ENCODE measurements around the gene OR51B6. TPM values are rescaled to one million over a fixed set of nuclear protein-coding genes. Genes with fewer than 3 reads are reported as not detected.
"Not testable (repeated sequence)": the region's sequence is repeated elsewhere in the genome, so short reads cannot be mapped to it uniquely, and the experiment has no call there.

The OR51B6 gene
- total and polyA plus RNA-seq, 10 donors: not detected

DNA sequence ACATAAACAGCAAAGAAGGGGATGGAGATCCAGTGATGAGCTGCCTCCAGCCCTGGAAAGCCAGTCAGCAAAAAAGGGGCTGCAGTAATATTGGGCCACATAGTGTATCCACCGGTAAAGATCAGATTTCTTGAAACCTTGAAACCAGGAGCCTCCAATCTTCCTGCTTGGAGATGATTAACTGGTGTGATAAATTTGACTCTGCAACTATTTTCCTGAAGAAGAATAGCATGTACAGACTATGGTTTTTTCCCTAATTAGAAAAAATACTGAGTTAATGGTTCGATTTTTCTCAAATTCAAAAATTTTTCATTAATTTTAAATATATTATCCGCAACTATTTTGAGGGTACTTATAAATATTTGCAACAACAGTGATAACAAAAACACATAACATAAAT lies 27.1 kb upstream of the OR51B6 start, which contains the start of gene OR51B2:
OR51B2 (minus strand) TSS at position 101 of the 400 bp plus-strand sequence; CDS start at position 101, 0 bp downstream.
- Histone ChIP-seq H3K27me3 (replicated peaks in 1 of 7) (no peaks in the 10 kb centered on the region), H3K36me3 (no peaks in the 10 kb centered on the region), H3K27ac (no peak within 1 kb of the TSS), H3K9me3 (no peaks in the 10 kb centered on the region), H3K4me3 (no peak within 1 kb of the TSS), H3K4me1 (no peaks in the 10 kb centered on the region)
- no peak for TF ChIP-seq CTCF (IDR thresholded peaks at IDR 0.05 in 8 of 11, conservative IDR thresholded peaks at IDR 0.05 in 3 of 11)
- no peak for TF ChIP-seq POLR2A (IDR thresholded peaks at IDR 0.05)
- no peak for TF ChIP-seq POLR2AphosphoS5 (IDR thresholded peaks at IDR 0.05)
- no peak for DNase-seq
- WGBS, 5 donors: 68 to 79% (median 73%) methylated on average over 3 of the region's 3 CpGs
- intact Hi-C loops (cut with DNase I; ENCODE audit: low total_unique reads): no loop called here

GRCh38 chr11:5335170-5335569 lies 16.1 kb upstream of the OR51B6 start:
- no peaks in the 10 kb centered on the region for H3K9me3 ChIP-seq
- intact Hi-C loops (cut with DNase I; ENCODE audit: low total_unique reads): no loop called here
- H3K4me3 ChIP-seq: no peak overlapping the region
- no peaks in the 10 kb centered on the region for H3K36me3 ChIP-seq
- H3K27me3 ChIP-seq (replicated peaks in 1 of 7): no peaks in the 10 kb centered on the region
- H3K4me1 ChIP-seq: no peaks in the 10 kb centered on the region
- no peak overlapping the region for H3K27ac ChIP-seq
- WGBS, 5 donors: 17 to 62% (median 45%) methylated on average over 1 of the region's 1 CpG
- no peak for DNase-seq
- TF ChIP-seq CTCF (IDR thresholded peaks at IDR 0.05 in 8 of 11, conservative IDR thresholded peaks at IDR 0.05 in 3 of 11) (no peak), POLR2AphosphoS5 (IDR thresholded peaks at IDR 0.05) (no peak), POLR2A (IDR thresholded peaks at IDR 0.05) (no peak)

- no peak for DNase-seq
- H3K4me3 ChIP-seq: no peak overlapping the region
- intact Hi-C loops (cut with DNase I; ENCODE audit: low total_unique reads): no loop called here
- no peak for TF ChIP-seq POLR2A (IDR thresholded peaks at IDR 0.05)
- no peaks in the 10 kb centered on the region for H3K9me3 ChIP-seq
- H3K27me3 ChIP-seq (replicated peaks in 1 of 7): no peaks in the 10 kb centered on the region
- no peaks in the 10 kb centered on the region for H3K4me1 ChIP-seq
- H3K36me3 ChIP-seq: no peaks in the 10 kb centered on the region
- H3K27ac ChIP-seq: no peak overlapping the region
Measured at GRCh38 chr11:5336331-5336730, 15.0 kb upstream of the OR51B6 start.

- 64 to 80% (median 68%) methylated on average over 1 of the region's 1 CpG for WGBS, 5 donors
- H3K36me3 ChIP-seq; H3K4me1 ChIP-seq; DNase-seq; H3K4me3 ChIP-seq; H3K27me3 ChIP-seq (replicated peaks in 1 of 7); H3K27ac ChIP-seq; H3K9me3 ChIP-seq; intact Hi-C loops (cut with DNase I; ENCODE audit: low total_unique reads): not testable (repeated sequence)
Measured at GRCh38 chr11:5337253-5337652, 14.1 kb upstream of the OR51B6 start.

DNA sequence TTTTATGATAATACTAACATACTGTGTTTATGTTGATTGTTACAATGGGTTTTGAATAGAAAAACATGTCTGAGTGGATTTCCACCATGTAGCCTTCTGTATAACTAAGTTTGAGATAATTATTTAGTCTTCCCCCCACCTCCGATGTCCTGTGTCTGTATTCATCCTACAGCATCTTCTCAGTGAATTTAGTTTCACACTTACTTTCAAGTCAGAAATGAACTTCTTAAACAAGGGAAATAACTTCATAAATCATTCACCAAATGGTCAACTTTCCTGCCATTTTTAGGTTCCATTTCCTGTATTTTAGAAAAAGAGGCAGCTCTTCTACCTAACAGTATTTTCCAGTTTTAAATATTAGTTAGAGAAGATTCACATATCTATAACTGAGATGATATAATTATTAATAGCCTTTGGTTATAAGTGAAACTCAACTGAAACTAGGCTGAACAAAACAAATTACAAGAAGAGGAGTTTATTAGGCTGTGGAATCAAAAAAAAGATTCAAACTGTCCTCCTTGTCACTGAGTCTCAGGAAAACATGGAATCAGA lies 11.5 kb upstream of the OR51B6 start:
- no peaks in the 10 kb centered on the region for H3K27me3 ChIP-seq (replicated peaks in 1 of 7)
- intact Hi-C loops (cut with DNase I; ENCODE audit: low total_unique reads): no loop called here
- no peak overlapping the region for H3K4me3 ChIP-seq
- 64 to 93% (median 79%) methylated on average over 1 of the region's 1 CpG for WGBS, 5 donors
- TF ChIP-seq POLR2A (IDR thresholded peaks at IDR 0.05) (no peak), CTCF (IDR thresholded peaks at IDR 0.05 in 8 of 11, conservative IDR thresholded peaks at IDR 0.05 in 3 of 11) (no peak), POLR2AphosphoS5 (IDR thresholded peaks at IDR 0.05) (no peak)
- H3K27ac ChIP-seq: no peak overlapping the region
- no peaks in the 10 kb centered on the region for H3K9me3 ChIP-seq
- no peaks in the 10 kb centered on the region for H3K36me3 ChIP-seq
- H3K4me1 ChIP-seq: no peaks in the 10 kb centered on the region
- DNase-seq: no peak

Measured in spleen (tissue), 11 donors.